ENCODE results near the gene AZIN2. TPM values are rescaled to one million over a fixed set of nuclear protein-coding genes. Genes with fewer than 3 reads are reported as not detected.

Gene AZIN2
- total RNA-seq, 1 donor from 2014 or later: 2.8 TPM

DNA sequence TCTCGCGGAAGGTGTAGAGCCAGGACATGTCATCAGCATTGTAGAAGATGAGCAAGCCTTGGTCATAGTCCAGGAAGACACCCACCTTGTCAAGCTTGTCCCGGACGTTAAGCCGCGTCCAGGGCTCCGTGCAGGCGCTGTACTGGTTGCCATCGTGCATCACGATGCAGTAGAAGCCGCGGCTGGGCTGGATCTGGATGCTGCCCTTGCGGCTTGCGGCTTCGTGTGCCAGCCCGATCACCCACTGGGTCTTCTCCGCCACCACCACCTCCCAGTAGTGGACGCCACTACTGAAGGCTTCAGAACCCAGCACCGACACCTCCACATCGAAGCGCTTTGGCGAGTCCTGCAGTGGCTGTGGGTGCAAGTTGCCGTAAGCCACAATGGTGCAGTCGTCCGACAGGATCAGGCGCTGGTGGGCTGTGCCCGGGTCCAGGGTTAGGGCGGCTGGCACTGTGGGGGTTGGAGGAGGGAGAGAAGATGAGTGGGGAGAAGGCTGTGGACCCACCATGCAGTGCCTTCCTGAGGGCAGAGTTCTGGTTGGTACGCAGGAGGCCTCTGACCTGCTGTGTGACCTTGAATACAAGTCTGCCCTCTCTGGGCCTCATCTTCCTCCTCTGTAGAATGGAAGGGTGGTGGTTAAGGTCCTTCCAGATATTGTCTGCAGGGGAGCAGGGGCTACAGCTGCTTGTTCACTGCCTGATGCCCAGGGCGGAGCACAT, 66.5 kb downstream of the AZIN2 start:
- DNase-seq (ENCODE audit: low read depth): no peak
- Histone ChIP-seq H3K36me3 (ENCODE audit: control insufficient read depth, insufficient read depth, low read length) (peaks cover 3% of the 10 kb centered on the region), H3K27me3 (ENCODE audit: control insufficient read depth, insufficient read depth, low read length) (no peaks in the 10 kb centered on the region), H3K4me3 (ENCODE audit: low read depth, low read length) (no peak overlapping the region)
- TF ChIP-seq CTCF (IDR thresholded peaks at IDR 0.05; ENCODE audit: insufficient read depth, low read length, poor library complexity, severe bottlenecking): no peak

GRCh38 chr1:33147997-33148314, 67.0 kb downstream of the AZIN2 start:
- peak; percentile 46 for TF ChIP-seq CTCF (IDR thresholded peaks at IDR 0.05; ENCODE audit: insufficient read depth, low read length, poor library complexity, severe bottlenecking)

GRCh38 chr1:33148615-33149014, 67.7 kb downstream of the AZIN2 start:
- Histone ChIP-seq H3K36me3 (ENCODE audit: control insufficient read depth, insufficient read depth, low read length) (peaks cover 3% of the 10 kb centered on the region), H3K4me3 (ENCODE audit: low read depth, low read length) (no peak overlapping the region), H3K27me3 (ENCODE audit: control insufficient read depth, insufficient read depth, low read length) (no peaks in the 10 kb centered on the region)
- DNase-seq (ENCODE audit: low read depth): no peak
- no peak for TF ChIP-seq CTCF (IDR thresholded peaks at IDR 0.05; ENCODE audit: insufficient read depth, low read length, poor library complexity, severe bottlenecking)

More at GRCh38 chr1:33147997-33148314, 67.0 kb downstream of the AZIN2 start:
- peaks cover 3% of the 10 kb centered on the region for H3K36me3 ChIP-seq (ENCODE audit: control insufficient read depth, insufficient read depth, low read length)
- DNase-seq (ENCODE audit: low read depth): no peak
- H3K4me3 ChIP-seq (ENCODE audit: low read depth, low read length): no peak overlapping the region
- H3K27me3 ChIP-seq (ENCODE audit: control insufficient read depth, insufficient read depth, low read length): no peaks in the 10 kb centered on the region

DNA sequence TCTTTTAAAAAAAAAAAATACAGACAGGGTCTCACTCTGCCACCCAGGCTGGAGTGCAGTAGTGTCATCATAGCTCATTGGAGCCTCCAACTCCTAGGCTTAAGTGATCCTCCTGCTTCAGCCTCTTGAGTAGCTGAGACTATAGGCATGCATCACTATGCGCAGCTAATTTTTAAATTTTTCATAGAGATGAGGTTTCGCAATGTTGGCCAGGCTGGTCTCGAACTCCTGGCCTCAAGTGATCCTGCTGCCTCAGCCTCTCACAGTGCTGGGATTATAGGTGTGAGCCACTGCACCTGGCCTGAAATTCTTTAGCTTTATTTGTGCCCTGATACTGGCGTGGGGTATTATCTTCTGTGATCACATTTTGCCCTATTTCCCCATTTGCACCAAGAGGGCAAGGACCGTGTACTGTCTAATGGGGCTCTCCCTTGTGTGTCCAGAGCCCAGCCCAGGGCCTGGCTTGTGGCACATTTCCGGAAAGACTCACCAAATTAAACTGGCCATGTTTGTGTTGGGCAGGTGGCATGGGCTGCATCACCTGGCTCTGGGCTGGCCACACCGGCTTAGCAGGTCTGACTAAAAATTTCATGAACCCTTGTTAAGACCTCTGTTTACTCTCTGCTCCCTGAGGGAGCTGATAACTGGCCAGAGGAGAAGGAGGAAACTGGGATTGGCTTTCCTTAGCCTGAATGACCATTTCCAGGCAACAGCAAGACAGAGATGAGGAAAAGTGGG, 68.7 kb downstream of the AZIN2 start:
- no peaks in the 10 kb centered on the region for H3K27me3 ChIP-seq (ENCODE audit: control insufficient read depth, insufficient read depth, low read length)
- peaks cover 3% of the 10 kb centered on the region for H3K36me3 ChIP-seq (ENCODE audit: control insufficient read depth, insufficient read depth, low read length)
- TF ChIP-seq CTCF (IDR thresholded peaks at IDR 0.05; ENCODE audit: insufficient read depth, low read length, poor library complexity, severe bottlenecking): no peak
- H3K4me3 ChIP-seq (ENCODE audit: low read depth, low read length): no peak overlapping the region
- DNase-seq (ENCODE audit: low read depth): no peak

- DNase-seq (ENCODE audit: low read depth): no peak
- Histone ChIP-seq H3K4me3 (ENCODE audit: low read depth, low read length) (no peak overlapping the region), H3K27me3 (ENCODE audit: control insufficient read depth, insufficient read depth, low read length) (no peaks in the 10 kb centered on the region), H3K36me3 (ENCODE audit: control insufficient read depth, insufficient read depth, low read length) (peaks cover 3% of the 10 kb centered on the region)
- TF ChIP-seq CTCF (IDR thresholded peaks at IDR 0.05; ENCODE audit: insufficient read depth, low read length, poor library complexity, severe bottlenecking): no peak
These were observed 69.6 kb downstream of the AZIN2 start for GRCh38 chr1:33150522-33150921.
